ENCODE data around the gene MLPH. TPM values are rescaled to one million over a fixed set of nuclear protein-coding genes. Genes with fewer than 3 reads are reported as not detected.

Gene MLPH
- total and polyA plus RNA-seq, 2 of the 13 experiments (the other 11 are each of a cell fraction or from before 2014, with no cell fraction given), result 0.12 TPM; not detected in 1

GRCh38 chr2:237527766-237528165, 40.7 kb downstream of the MLPH start:
- Histone ChIP-seq H3K4me2 (ENCODE audit: low read depth, low read length) (no peak overlapping the region), H3K4me3 (replicated peaks in 1 of 3; ENCODE audit: insufficient read depth in 1 of 3, low read depth in 2 of 3, low read length in 3 of 3) (no peak overlapping the region), H3K79me2 (ENCODE audit: insufficient read depth, low read length) (no peaks in the 10 kb centered on the region), H3K27ac (ENCODE audit: extremely low read length, insufficient read depth, low read length) (no peak overlapping the region), H2AFZ (ENCODE audit: low read length) (no peak overlapping the region), H3K27me3 (ENCODE audit: control insufficient read depth in 1 of 2, insufficient read depth in 2 of 2, low read length in 2 of 2) (peaks cover 7 to 43% of the 10 kb centered on the region in 2 experiments; a peak in 4 of 5 replicates), H4K20me1 (ENCODE audit: insufficient read depth, low read length) (no peaks in the 10 kb centered on the region), H3K9me3 (ENCODE audit: low read length) (no peaks in the 10 kb centered on the region), H3K36me3 (replicated peaks in 1 of 2; ENCODE audit: control insufficient read depth in 1 of 2, insufficient read depth in 2 of 2, low read length in 2 of 2) (no peaks in the 10 kb centered on the region), H3K9ac (ENCODE audit: insufficient read depth, low read depth, low read length) (no peak overlapping the region), H3K4me1 (ENCODE audit: insufficient read depth, low read length) (peaks cover 9% of the 10 kb centered on the region)
- FAIRE-seq, result no peak
- WGBS (ENCODE audit: low lambda C conversion rate), result 35% methylated on average over 5 of the region's 5 CpGs
- in situ Hi-C loops (cut with HindIII; ENCODE audit: extremely low pct_ligation_motif_present, low pct_unique_long_range_greater_than_20kb), result no loop called here
- no peak for ATAC-seq
- intact Hi-C loops (cut with micrococcal nuclease; ENCODE audit: unreplicated experiment), result no loop called here
- CTCF ChIA-PET (ENCODE audit: low intra/inter-chr PET ratio, low total read pairs), result no interaction called here
- no TSS peak for BruUV-seq (replicated peaks)
- POLR2A ChIA-PET, result no interaction called here
- no peak for DNase-seq (ENCODE audit: low spot score)
- TF ChIP-seq ZFP62 (CRISPR knock-in tag; IDR thresholded peaks at IDR 0.05) (no peak), MAFK (conservative IDR thresholded peaks at IDR 0.05 in 1 of 2, IDR thresholded peaks at IDR 0.05 in 1 of 2; ENCODE audit: low read length in 2 of 2) (0 out of 4 replicates have a peak, but pooled peaks of 1 of the 2 experiments have one; percentile 16)

DNA sequence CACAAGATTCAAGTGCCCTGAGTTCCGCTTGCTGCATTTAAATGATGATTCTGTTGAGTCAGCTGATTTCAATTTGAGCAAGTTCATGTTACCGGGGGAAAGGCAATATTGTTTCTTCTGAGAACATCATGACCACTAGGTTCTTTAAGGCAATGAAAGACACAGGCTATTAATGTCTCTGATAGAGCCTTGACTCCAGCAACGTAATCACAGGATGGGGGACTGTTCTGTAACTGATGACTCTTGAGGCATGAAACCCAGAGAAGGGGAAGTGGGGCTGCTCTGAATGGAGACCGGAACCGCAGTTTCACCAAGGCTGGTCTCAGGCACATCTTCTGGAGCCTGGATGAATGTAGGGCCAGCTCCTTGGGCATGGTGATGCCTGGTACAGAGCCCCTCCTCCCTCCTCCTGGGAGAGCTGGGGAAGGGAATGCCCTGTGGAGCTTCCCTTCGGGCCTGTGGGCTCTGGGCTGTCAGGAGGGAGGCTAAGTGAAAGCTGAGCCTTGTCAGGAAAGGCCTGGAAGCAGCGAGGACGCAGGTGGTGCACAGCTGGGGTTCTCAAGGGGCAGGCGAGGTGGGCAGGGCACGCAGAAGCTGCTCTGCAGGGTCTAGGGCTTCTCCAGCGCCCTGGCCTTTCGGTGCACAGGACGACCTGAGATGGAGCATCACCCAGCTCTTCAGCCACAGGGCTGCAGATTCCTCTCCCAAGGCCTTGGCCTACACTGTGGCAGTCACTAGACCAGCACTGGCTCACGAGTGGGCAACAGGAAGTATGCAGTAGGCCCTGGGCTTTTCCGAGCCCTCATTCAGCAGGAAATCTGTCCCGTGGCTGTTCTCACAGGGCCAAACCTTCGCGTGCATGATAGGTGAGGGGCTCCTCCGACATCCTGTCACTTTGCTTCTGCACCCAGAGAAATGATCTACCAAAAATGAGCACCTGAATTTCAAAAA, 42.7 kb downstream of the MLPH start:
- Histone ChIP-seq H4K20me1 (ENCODE audit: insufficient read depth, low read length) (no peaks in the 10 kb centered on the region), H3K27me3 (ENCODE audit: control insufficient read depth in 1 of 2, insufficient read depth in 2 of 2, low read length in 2 of 2) (peaks cover 11 to 58% of the 10 kb centered on the region in 2 experiments; a peak in 4 of 5 replicates), H3K27ac (ENCODE audit: extremely low read length, insufficient read depth, low read length) (no peak overlapping the region), H3K9me3 (ENCODE audit: low read length) (no peaks in the 10 kb centered on the region), H3K36me3 (replicated peaks in 1 of 2; ENCODE audit: control insufficient read depth in 1 of 2, insufficient read depth in 2 of 2, low read length in 2 of 2) (no peaks in the 10 kb centered on the region), H3K4me3 (replicated peaks in 1 of 3; ENCODE audit: insufficient read depth in 1 of 3, low read depth in 2 of 3, low read length in 3 of 3) (no peak overlapping the region), H3K4me1 (ENCODE audit: insufficient read depth, low read length) (peaks cover 4% of the 10 kb centered on the region), H2AFZ (ENCODE audit: low read length) (no peak overlapping the region), H3K79me2 (ENCODE audit: insufficient read depth, low read length) (no peaks in the 10 kb centered on the region), H3K9ac (ENCODE audit: insufficient read depth, low read depth, low read length) (no peak overlapping the region), H3K4me2 (ENCODE audit: low read depth, low read length) (no peak overlapping the region)
- WGBS (ENCODE audit: low lambda C conversion rate), result 51% methylated on average over 12 of the region's 19 CpGs
- intact Hi-C loops (cut with micrococcal nuclease; ENCODE audit: unreplicated experiment), result no loop called here
- CTCF ChIA-PET (ENCODE audit: low intra/inter-chr PET ratio, low total read pairs), result no interaction called here
- TF ChIP-seq MAFF (IDR thresholded peaks at IDR 0.05; ENCODE audit: low read depth, low read length) (peak; percentile 98), MAFK (conservative IDR thresholded peaks at IDR 0.05 in 1 of 2, IDR thresholded peaks at IDR 0.05 in 1 of 2; ENCODE audit: low read length in 2 of 2) (peak; percentile 96 to 98), RFX5 (IDR thresholded peaks at IDR 0.05; ENCODE audit: low read depth, low read length) (no peak)
- FAIRE-seq (no peak), ATAC-seq (no peak), DNase-seq (ENCODE audit: low spot score) (no peak)
- BruUV-seq (replicated peaks), result no TSS peak
- in situ Hi-C loops (cut with HindIII; ENCODE audit: extremely low pct_ligation_motif_present, low pct_unique_long_range_greater_than_20kb), result no loop called here
- POLR2A ChIA-PET, result no interaction called here
